ENCODE measurements around the gene SPARC.

DNA sequence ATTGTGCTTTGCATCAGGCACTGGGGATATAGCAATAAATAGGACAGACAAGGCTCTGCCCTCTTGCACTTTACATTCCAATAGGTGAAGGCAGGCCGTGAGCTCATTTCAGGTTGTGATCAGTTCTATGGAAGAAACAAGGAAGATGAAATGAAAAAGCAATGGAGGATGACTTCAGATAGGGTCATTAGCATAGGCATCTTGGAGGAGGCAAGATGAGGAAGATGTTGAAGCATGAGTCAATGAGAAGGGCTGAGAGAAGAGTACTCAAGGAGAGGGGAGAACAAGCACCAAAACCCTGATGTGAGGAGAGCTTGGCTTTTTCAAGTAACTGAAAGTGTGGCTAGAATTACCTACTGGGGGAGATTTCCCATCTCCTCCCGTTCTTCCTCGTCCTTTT, 5.0 kb upstream of the SPARC start:
- TF ChIP-seq, protein P1, sequence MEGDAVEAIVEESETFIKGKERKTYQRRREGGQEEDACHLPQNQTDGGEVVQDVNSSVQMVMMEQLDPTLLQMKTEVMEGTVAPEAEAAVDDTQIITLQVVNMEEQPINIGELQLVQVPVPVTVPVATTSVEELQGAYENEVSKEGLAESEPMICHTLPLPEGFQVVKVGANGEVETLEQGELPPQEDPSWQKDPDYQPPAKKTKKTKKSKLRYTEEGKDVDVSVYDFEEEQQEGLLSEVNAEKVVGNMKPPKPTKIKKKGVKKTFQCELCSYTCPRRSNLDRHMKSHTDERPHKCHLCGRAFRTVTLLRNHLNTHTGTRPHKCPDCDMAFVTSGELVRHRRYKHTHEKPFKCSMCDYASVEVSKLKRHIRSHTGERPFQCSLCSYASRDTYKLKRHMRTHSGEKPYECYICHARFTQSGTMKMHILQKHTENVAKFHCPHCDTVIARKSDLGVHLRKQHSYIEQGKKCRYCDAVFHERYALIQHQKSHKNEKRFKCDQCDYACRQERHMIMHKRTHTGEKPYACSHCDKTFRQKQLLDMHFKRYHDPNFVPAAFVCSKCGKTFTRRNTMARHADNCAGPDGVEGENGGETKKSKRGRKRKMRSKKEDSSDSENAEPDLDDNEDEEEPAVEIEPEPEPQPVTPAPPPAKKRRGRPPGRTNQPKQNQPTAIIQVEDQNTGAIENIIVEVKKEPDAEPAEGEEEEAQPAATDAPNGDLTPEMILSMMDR (IDR thresholded peaks at IDR 0.05; ENCODE audit: poor library complexity): no peak
- TF ChIP-seq EZH2 (IDR thresholded peaks at IDR 0.05; ENCODE audit: borderline replicate concordance): no peak
- no peak for TF ChIP-seq EZH2phosphoT487 (IDR thresholded peaks at IDR 0.05; ENCODE audit: low read depth, severe bottlenecking, unreplicated experiment)

Measured in hepatocyte (in vitro differentiated cells).